DOHH2 (cell line): Measurements from ENCODE around the gene ALK.

ENCODE experiments used
- H3F3A ChIP-seq: fragments of 200-600 bp; sonication (generic), shearing (Covaris generic); 2 replicates; pipeline ENCODE4 v1.6.0; 2016; ENCODE audit warnings: antibody characterized with exemption, mild to moderate bottlenecking; ENCODE audit not compliant: control insufficient read depth, insufficient read depth
- H3K27ac ChIP-seq: fragments of 200-600 bp; sonication (generic); 2 replicates; pipeline ENCODE4 v1.5.1; 2014; ENCODE audit warnings: low read depth, mild to moderate bottlenecking, low read length, moderate library complexity
- H3K27me3 ChIP-seq: fragments of 200-600 bp; sonication (generic); 2 replicates; pipeline ENCODE4 v1.6.1; 2014; ENCODE audit warnings: mild to moderate bottlenecking, low read length, mixed read lengths; ENCODE audit not compliant: control insufficient read depth
- H3K36me3 ChIP-seq: fragments of 200-600 bp; sonication (generic); 2 replicates; pipeline ENCODE4 v1.6.1; 2014; ENCODE audit warnings: mild to moderate bottlenecking, low read length, moderate library complexity, mixed read lengths; ENCODE audit not compliant: control insufficient read depth
- H3K4me1 ChIP-seq: fragments of 200-600 bp; sonication (generic); 2 replicates; pipeline ENCODE4 v1.6.1; 2014; ENCODE audit warnings: mild to moderate bottlenecking, low read length, mixed read lengths; ENCODE audit not compliant: control insufficient read depth
- H3K4me2 ChIP-seq: fragments of 200-600 bp; sonication (generic); 2 replicates; pipeline ENCODE4 v1.6.0; 2014; ENCODE audit warnings: mild to moderate bottlenecking, low read length, moderate library complexity
- H3K4me3 ChIP-seq: fragments of 200-600 bp; sonication (generic); 2 replicates; pipeline ENCODE4 v1.5.1; 2014; ENCODE audit warnings: mild to moderate bottlenecking, low read length, mixed read lengths
- H3K79me2 ChIP-seq: fragments of 200-600 bp; sonication (generic); 2 replicates; pipeline ENCODE4 v1.6.1; 2014; ENCODE audit warnings: mild to moderate bottlenecking, low read length, mixed read lengths; ENCODE audit not compliant: control insufficient read depth
- H3K9me2 ChIP-seq: fragments of 200-600 bp; sonication (generic); replicated peaks from 2 replicates; pipeline ENCODE4 v1.6.1; 2014; ENCODE audit warnings: mild to moderate bottlenecking, low read length, mixed read lengths; ENCODE audit not compliant: control insufficient read depth
- H3K9me3 ChIP-seq: fragments of 200-600 bp; sonication (generic); 2 replicates; pipeline ENCODE4 v1.6.1; 2014; ENCODE audit warnings: antibody characterized with exemption, low read length, mixed read lengths; ENCODE audit not compliant: control insufficient read depth, insufficient read depth
- H4K20me1 ChIP-seq: fragments of 200-600 bp; sonication (generic); 2 replicates; pipeline ENCODE4 v1.6.0; 2014; ENCODE audit warnings: low read depth, mild to moderate bottlenecking, antibody characterized with exemption, low read length, moderate library complexity; ENCODE audit not compliant: control insufficient read depth, insufficient read depth
- EZH2phosphoT487 ChIP-seq: fragments of 200-600 bp; sonication (generic); IDR thresholded peaks from 2 replicates; pipeline ENCODE4 v1.6.1; 2017; ENCODE audit warnings: borderline replicate concordance, mild to moderate bottlenecking, antibody characterized with exemption, low read length, moderate library complexity, mixed read lengths
- TF ChIP-seq, protein P1 (sequence below): fragments of 200-600 bp; sonication (generic); IDR thresholded peaks from one replicate; pipeline ENCODE4 v1.5.1; 2014; ENCODE audit warnings: antibody characterized with exemption, mild to moderate bottlenecking, low read depth, low read length; ENCODE audit not compliant: poor library complexity, severe bottlenecking

ALK gene

DNA sequence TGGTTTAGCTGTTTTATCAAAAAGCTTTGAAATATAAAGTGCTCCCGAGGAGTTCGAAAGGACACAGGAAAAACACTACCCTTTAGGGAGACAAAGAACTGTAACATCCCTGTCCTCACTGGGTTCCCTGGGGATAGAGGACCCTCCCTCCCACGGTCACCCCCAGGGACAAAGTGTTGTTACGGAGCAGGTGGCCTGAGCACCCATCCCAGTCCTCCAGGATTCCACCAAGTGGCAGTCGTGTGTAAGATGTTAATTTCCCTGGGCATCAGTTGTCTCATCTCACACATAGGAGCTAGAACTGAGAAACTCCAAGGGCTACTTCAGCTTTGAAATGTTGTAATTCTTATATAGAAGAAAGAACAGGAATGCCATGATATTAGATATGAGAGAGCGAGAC is 137.7 kb downstream of the ALK start:
- Histone ChIP-seq H3K79me2 (no peaks in the 10 kb centered on the region), H3K4me2 (no peak overlapping the region), H3K27ac (no peak overlapping the region), H3F3A (no peaks in the 10 kb centered on the region), H3K36me3 (no peaks in the 10 kb centered on the region), H3K4me3 (no peak overlapping the region), H3K9me3 (no peaks in the 10 kb centered on the region), H3K9me2 (no peaks in the 10 kb centered on the region), H4K20me1 (no peaks in the 10 kb centered on the region), H3K27me3 (no peaks in the 10 kb centered on the region), H3K4me1 (no peaks in the 10 kb centered on the region)
- no peak for TF ChIP-seq EZH2phosphoT487
- TF ChIP-seq, protein P1, sequence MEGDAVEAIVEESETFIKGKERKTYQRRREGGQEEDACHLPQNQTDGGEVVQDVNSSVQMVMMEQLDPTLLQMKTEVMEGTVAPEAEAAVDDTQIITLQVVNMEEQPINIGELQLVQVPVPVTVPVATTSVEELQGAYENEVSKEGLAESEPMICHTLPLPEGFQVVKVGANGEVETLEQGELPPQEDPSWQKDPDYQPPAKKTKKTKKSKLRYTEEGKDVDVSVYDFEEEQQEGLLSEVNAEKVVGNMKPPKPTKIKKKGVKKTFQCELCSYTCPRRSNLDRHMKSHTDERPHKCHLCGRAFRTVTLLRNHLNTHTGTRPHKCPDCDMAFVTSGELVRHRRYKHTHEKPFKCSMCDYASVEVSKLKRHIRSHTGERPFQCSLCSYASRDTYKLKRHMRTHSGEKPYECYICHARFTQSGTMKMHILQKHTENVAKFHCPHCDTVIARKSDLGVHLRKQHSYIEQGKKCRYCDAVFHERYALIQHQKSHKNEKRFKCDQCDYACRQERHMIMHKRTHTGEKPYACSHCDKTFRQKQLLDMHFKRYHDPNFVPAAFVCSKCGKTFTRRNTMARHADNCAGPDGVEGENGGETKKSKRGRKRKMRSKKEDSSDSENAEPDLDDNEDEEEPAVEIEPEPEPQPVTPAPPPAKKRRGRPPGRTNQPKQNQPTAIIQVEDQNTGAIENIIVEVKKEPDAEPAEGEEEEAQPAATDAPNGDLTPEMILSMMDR: no peak

DNA sequence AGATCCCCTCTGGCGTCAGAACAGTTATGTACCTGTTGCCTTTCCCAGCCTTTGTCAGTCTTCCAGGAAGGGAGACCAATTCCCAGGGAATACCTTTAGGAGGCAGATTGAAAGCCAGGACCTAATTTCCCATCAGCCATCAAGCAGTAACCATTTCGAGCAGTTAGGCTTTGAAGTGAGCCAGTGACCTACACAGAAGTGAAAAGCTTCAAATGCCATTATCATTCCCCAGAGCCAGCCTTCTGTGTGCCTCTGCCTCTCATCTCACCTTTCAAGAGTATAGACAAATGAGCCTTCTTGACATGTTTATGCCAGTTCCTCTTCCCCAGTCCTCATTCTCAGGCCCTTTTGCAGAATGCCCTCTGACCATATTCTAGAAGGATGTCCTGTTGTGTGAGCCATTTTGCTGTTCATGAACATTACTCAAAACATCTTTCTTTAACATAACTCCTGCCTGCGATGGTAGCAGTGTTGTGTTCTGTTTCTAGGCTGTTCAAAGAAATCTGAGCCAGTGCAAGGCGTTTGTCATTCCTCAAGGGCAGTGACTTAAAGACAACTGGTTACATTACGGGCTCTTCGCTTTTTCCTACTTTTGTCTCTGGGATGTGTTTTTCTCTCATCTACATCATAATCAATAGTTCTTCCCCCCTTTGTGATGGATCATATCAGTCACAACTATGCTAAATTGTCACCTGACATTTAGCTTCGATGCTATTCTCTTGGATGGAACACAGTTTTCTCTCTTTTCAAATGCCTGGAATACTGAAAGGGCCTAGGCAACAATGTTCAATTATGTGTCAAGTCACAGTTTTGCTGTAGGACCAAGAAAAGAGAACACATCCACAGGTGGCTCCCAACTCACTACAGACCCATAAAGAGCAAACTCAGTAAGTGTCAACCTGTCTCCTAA is 138.6 kb downstream of the ALK start:
- H4K20me1 ChIP-seq: no peaks in the 10 kb centered on the region
- H3K4me1 ChIP-seq: no peaks in the 10 kb centered on the region
- no peaks in the 10 kb centered on the region for H3F3A ChIP-seq
- H3K9me3 ChIP-seq: no peaks in the 10 kb centered on the region
- no peak overlapping the region for H3K4me2 ChIP-seq
- no peaks in the 10 kb centered on the region for H3K27me3 ChIP-seq
- H3K27ac ChIP-seq: no peak overlapping the region
- no peak for TF ChIP-seq EZH2phosphoT487
- TF ChIP-seq, protein P1: no peak
- H3K36me3 ChIP-seq: no peaks in the 10 kb centered on the region
- no peaks in the 10 kb centered on the region for H3K9me2 ChIP-seq
- no peak overlapping the region for H3K4me3 ChIP-seq
- H3K79me2 ChIP-seq: no peaks in the 10 kb centered on the region

GRCh38 chr2:29782087-29782486 is 139.3 kb downstream of the ALK start:
- no peaks in the 10 kb centered on the region for H3K9me2 ChIP-seq
- TF ChIP-seq, protein P1: no peak
- TF ChIP-seq EZH2phosphoT487: no peak
- no peaks in the 10 kb centered on the region for H3F3A ChIP-seq
- no peak overlapping the region for H3K4me2 ChIP-seq
- H3K4me3 ChIP-seq: no peak overlapping the region
- H3K9me3 ChIP-seq: no peaks in the 10 kb centered on the region
- no peaks in the 10 kb centered on the region for H4K20me1 ChIP-seq
- no peaks in the 10 kb centered on the region for H3K27me3 ChIP-seq
- H3K4me1 ChIP-seq: no peaks in the 10 kb centered on the region
- no peaks in the 10 kb centered on the region for H3K36me3 ChIP-seq
- no peak overlapping the region for H3K27ac ChIP-seq
- H3K79me2 ChIP-seq: no peaks in the 10 kb centered on the region
